ENCODE data around the gene LRIG1. TPM values are rescaled to one million over a fixed set of nuclear protein-coding genes. Genes with fewer than 3 reads are reported as not detected.

LRIG1 gene
- total and polyA plus RNA-seq, 10 of the 15 experiments (the other 5 are each of a cell fraction or from before 2014, with no cell fraction given): 0.84 to 16.4 (median 8.1) TPM

DNA sequence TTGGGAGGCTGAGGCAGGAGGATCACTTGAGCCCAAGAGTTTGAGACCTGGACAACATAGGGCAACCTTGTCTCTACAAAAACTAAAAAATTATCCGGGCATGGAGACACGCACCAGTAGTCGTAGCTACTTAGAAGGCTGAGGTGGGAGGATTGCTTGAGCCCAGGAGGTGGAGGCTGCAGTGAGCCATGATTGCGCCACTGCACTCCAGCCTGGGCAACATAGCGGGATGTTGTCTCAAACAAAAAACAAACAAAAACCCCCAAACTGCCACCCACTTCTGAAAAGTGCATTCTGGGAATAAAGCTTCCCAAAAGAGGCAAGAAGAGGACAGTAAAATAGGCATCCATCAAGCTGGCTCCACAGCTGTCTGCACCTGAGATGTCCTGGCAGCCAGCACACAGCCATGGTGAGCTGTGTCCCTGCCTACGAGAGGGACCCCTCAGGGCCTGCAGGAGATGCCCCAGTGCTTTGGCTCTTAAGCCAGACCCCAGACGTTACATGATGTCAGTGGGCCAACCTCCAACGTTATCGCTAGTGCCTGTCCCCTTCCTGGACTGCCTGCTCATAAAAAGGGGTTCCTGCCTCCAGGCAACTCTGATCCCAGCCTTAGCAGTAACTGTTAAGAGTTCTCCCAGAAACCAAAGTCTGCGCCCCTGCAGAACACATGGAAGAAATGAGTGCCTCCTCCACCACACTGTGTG lies 101.1 kb downstream of the LRIG1 start:
- POLR2A ChIA-PET: no interaction called here
- SMC1A ChIA-PET (ENCODE audit: uncharacterized antibody, unreplicated experiment): no interaction called here
- Histone ChIP-seq H2AFZ (ENCODE audit: control insufficient read depth, low read depth, low read length) (no peak overlapping the region), H3K4me3 (no peak overlapping the region), H3K27ac (ENCODE audit: control insufficient read depth, insufficient read depth) (no peak overlapping the region), H3K79me2 (ENCODE audit: control insufficient read depth, insufficient read depth, low read length) (no peaks in the 10 kb centered on the region), H3K9me3 (replicated peaks; ENCODE audit: control insufficient read depth, insufficient read depth, low read length) (no peaks in the 10 kb centered on the region), H4K20me1 (ENCODE audit: control insufficient read depth, insufficient read depth) (no peaks in the 10 kb centered on the region), H3K4me2 (ENCODE audit: control insufficient read depth, insufficient read depth) (no peak overlapping the region), H3K9ac (ENCODE audit: control insufficient read depth, insufficient read depth, low read length) (no peak overlapping the region), H3K4me1 (ENCODE audit: control insufficient read depth, insufficient read depth, low read length) (no peaks in the 10 kb centered on the region), H3K36me3 (ENCODE audit: control insufficient read depth in 2 of 2, insufficient read depth in 2 of 2, low read length in 1 of 2) (no peaks in the 10 kb centered on the region; a peak in 1 of 4 replicates), H3K27me3 (replicated peaks in 1 of 2; ENCODE audit: control insufficient read depth in 2 of 2, insufficient read depth in 2 of 2, low read length in 1 of 2) (no peaks in the 10 kb centered on the region; a peak in 1 of 4 replicates)
- RAD21 ChIA-PET (ENCODE audit: unreplicated experiment): no interaction called here
- FAIRE-seq: no peak
- ATAC-seq: no peak
- intact Hi-C loops (cut with micrococcal nuclease; ENCODE audit: unreplicated experiment) (no loop called here), in situ Hi-C loops (cut with MboI) (no loop called here)
- 74% methylated on average over 10 of the region's 10 CpGs for WGBS (ENCODE audit: insufficient coverage, insufficient replicate concordance, low lambda C conversion rate, missing lambda C conversion rate)
- CTCF ChIA-PET: interaction anchor here (2.0 kb wide), 1 partner anchor 21 kb away, joined by 8 read pairs; no protein-coding TSS in a partner anchor
- no TSS peak for BruUV-seq (replicated peaks)
- no peak for DNase-seq (ENCODE audit: low read depth, low spot score)
- TF ChIP-seq, protein P1, sequence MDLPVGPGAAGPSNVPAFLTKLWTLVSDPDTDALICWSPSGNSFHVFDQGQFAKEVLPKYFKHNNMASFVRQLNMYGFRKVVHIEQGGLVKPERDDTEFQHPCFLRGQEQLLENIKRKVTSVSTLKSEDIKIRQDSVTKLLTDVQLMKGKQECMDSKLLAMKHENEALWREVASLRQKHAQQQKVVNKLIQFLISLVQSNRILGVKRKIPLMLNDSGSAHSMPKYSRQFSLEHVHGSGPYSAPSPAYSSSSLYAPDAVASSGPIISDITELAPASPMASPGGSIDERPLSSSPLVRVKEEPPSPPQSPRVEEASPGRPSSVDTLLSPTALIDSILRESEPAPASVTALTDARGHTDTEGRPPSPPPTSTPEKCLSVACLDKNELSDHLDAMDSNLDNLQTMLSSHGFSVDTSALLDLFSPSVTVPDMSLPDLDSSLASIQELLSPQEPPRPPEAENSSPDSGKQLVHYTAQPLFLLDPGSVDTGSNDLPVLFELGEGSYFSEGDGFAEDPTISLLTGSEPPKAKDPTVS (IDR thresholded peaks at IDR 0.05; ENCODE audit: low read depth, low read length): no peak
- no peak for TF ChIP-seq ZNF274 (IDR thresholded peaks at IDR 0.05; ENCODE audit: insufficient read depth, insufficient read length)
- TF ChIP-seq, protein P2, sequence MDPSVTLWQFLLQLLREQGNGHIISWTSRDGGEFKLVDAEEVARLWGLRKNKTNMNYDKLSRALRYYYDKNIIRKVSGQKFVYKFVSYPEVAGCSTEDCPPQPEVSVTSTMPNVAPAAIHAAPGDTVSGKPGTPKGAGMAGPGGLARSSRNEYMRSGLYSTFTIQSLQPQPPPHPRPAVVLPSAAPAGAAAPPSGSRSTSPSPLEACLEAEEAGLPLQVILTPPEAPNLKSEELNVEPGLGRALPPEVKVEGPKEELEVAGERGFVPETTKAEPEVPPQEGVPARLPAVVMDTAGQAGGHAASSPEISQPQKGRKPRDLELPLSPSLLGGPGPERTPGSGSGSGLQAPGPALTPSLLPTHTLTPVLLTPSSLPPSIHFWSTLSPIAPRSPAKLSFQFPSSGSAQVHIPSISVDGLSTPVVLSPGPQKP (IDR thresholded peaks at IDR 0.05; ENCODE audit: low read depth, low read length): no peak
- no peak for TF ChIP-seq NR2C2 (IDR thresholded peaks at IDR 0.05; ENCODE audit: borderline replicate concordance, control insufficient read depth, insufficient read length, low read depth)
- TF ChIP-seq ZBED1 (IDR thresholded peaks at IDR 0.05; ENCODE audit: borderline replicate concordance): no peak
- TF ChIP-seq, protein P3, sequence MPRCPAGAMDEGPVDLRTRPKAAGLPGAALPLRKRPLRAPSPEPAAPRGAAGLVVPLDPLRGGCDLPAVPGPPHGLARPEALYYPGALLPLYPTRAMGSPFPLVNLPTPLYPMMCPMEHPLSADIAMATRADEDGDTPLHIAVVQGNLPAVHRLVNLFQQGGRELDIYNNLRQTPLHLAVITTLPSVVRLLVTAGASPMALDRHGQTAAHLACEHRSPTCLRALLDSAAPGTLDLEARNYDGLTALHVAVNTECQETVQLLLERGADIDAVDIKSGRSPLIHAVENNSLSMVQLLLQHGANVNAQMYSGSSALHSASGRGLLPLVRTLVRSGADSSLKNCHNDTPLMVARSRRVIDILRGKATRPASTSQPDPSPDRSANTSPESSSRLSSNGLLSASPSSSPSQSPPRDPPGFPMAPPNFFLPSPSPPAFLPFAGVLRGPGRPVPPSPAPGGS (IDR thresholded peaks at IDR 0.05; ENCODE audit: borderline replicate concordance, insufficient read depth, low read depth, low read length, poor library complexity, severe bottlenecking): no peak
- TF ChIP-seq ZNF384 (IDR thresholded peaks at IDR 0.05; ENCODE audit: borderline replicate concordance, low read depth, low read length): no peak
- TF ChIP-seq PML (IDR thresholded peaks at IDR 0.05; ENCODE audit: low read length): no peak
- TF ChIP-seq SPI1 (IDR thresholded peaks at IDR 0.05; ENCODE audit: borderline replicate concordance, insufficient read depth, low read depth, low read length): no peak
- no peak for TF ChIP-seq SMAD1 (IDR thresholded peaks at IDR 0.05; ENCODE audit: low read depth, partially characterized antibody)
- no peak for TF ChIP-seq RBBP5 (conservative IDR thresholded peaks at IDR 0.05)
- no peak for TF ChIP-seq BRCA1 (IDR thresholded peaks at IDR 0.05; ENCODE audit: low read depth, low read length)
- TF ChIP-seq, protein P4, sequence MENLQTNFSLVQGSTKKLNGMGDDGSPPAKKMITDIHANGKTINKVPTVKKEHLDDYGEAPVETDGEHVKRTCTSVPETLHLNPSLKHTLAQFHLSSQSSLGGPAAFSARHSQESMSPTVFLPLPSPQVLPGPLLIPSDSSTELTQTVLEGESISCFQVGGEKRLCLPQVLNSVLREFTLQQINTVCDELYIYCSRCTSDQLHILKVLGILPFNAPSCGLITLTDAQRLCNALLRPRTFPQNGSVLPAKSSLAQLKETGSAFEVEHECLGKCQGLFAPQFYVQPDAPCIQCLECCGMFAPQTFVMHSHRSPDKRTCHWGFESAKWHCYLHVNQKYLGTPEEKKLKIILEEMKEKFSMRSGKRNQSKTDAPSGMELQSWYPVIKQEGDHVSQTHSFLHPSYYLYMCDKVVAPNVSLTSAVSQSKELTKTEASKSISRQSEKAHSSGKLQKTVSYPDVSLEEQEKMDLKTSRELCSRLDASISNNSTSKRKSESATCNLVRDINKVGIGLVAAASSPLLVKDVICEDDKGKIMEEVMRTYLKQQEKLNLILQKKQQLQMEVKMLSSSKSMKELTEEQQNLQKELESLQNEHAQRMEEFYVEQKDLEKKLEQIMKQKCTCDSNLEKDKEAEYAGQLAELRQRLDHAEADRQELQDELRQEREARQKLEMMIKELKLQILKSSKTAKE (IDR thresholded peaks at IDR 0.05; ENCODE audit: low read depth, poor library complexity, severe bottlenecking): no peak
- no peak for TF ChIP-seq STAT3 (IDR thresholded peaks at IDR 0.05; ENCODE audit: low read depth, low read length)
- no peak for TF ChIP-seq TAF1 (IDR thresholded peaks at IDR 0.05; ENCODE audit: borderline replicate concordance, low read depth, low read length)
- TF ChIP-seq JUNB (IDR thresholded peaks at IDR 0.05): no peak
